Smooth muscle cell of the brain vasculature (primary cell): Measurements from ENCODE around the gene ROBO1.

Experiments used
- DNase-seq: peaks from one replicate; pipeline ENCODE4 v3.0.0-alpha.2; 2012; ENCODE audit warnings: low read depth, low spot score

ROBO1 gene

GRCh38 chr3:78644847-78645246, 1123.0 kb downstream of the ROBO1 start:
- DNase-seq = no peak

- no peak for DNase-seq
Observed at GRCh38 chr3:78642226-78643035, 1125.4 kb downstream of the ROBO1 start.

- DNase-seq = no peak
Observed at GRCh38 chr3:78641703-78642102, 1126.1 kb downstream of the ROBO1 start.

- DNase-seq = no peak
Observed at GRCh38 chr3:78634316-78634715, 1133.5 kb downstream of the ROBO1 start.

- DNase-seq = no peak
Observed at GRCh38 chr3:78633626-78634025, 1134.2 kb downstream of the ROBO1 start.

GRCh38 chr3:78632925-78633553, 1134.8 kb downstream of the ROBO1 start:
- no peak for DNase-seq

- DNase-seq = no peak
Observed at GRCh38 chr3:78629544-78629943, 1138.3 kb downstream of the ROBO1 start.

GRCh38 chr3:78621061-78621716, 1146.6 kb downstream of the ROBO1 start:
- DNase-seq = no peak

GRCh38 chr3:78614486-78614885, 1153.3 kb downstream of the ROBO1 start:
- no peak for DNase-seq

- no peak for DNase-seq
Observed at GRCh38 chr3:78613421-78613879, 1154.3 kb downstream of the ROBO1 start.

- DNase-seq = no peak
Observed at GRCh38 chr3:78611278-78611677, 1156.5 kb downstream of the ROBO1 start.

GRCh38 chr3:78610462-78611125, 1157.2 kb downstream of the ROBO1 start:
- no peak for DNase-seq

GRCh38 chr3:78606756-78607155, 1161.0 kb downstream of the ROBO1 start:
- DNase-seq = no peak

GRCh38 chr3:78605178-78605577, 1162.6 kb downstream of the ROBO1 start:
- no peak for DNase-seq

- no peak for DNase-seq
Observed at GRCh38 chr3:78604341-78604740, 1163.5 kb downstream of the ROBO1 start.

GRCh38 chr3:78601249-78601648, 1166.5 kb downstream of the ROBO1 start:
- DNase-seq = no peak

- DNase-seq = no peak
Observed at GRCh38 chr3:78589778-78590177, 1178.0 kb downstream of the ROBO1 start.

- DNase-seq = no peak
Observed at GRCh38 chr3:78588906-78589621, 1178.7 kb downstream of the ROBO1 start.

GRCh38 chr3:78580681-78581080, 1187.1 kb downstream of the ROBO1 start:
- no peak for DNase-seq

- no peak for DNase-seq
Observed at GRCh38 chr3:78571486-78571885, 1196.3 kb downstream of the ROBO1 start.

- DNase-seq = no peak
Observed at GRCh38 chr3:78570496-78570895, 1197.3 kb downstream of the ROBO1 start.
